Measurements from ENCODE around the gene RALGAPB.

- TF ChIP-seq GATA2 (IDR thresholded peaks at IDR 0.05; ENCODE audit: low read depth, low read length), result no peak; the same call in 1 of the 2 replicates
- TF ChIP-seq GATA3 (IDR thresholded peaks at IDR 0.05; ENCODE audit: low read depth, low read length), result no peak
Observed at GRCh38 chr20:38472513-38473366, at the start of gene RALGAPB.
